ENCODE measurements around the gene CXCL8.

The CXCL8 gene

DNA sequence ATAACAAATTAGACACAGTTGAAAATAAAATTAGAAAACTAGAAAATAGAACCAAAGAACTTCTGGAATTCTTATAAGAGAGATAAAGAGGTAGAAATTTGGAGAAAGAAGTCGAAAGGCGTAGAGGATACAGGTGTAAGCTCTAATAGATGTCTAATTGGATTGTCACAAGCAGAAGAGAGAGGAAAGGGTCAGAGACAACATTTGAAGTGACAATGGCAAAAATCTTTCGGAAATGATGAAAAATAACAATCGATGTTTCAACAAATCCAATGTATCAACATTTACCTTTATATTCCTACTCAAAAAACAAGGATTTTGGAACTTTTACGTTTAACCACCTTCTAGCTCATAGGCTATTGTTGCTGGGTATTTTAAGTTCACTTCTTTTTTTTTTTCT, 3.8 kb downstream of the CXCL8 start:
- 77% methylated on average over 5 of the region's 5 CpGs for WGBS
- Histone ChIP-seq H3K27me3 (ENCODE audit: insufficient read depth, low read length) (no peaks in the 10 kb centered on the region), H3K27ac (ENCODE audit: low read depth, low read length) (no peak overlapping the region), H3K9ac (ENCODE audit: low read depth, low read length) (no peak overlapping the region), H3K4me1 (ENCODE audit: insufficient read depth, low read length) (no peaks in the 10 kb centered on the region), H3K36me3 (ENCODE audit: insufficient read depth, low read length) (no peaks in the 10 kb centered on the region), H3K9me3 (ENCODE audit: insufficient read depth, low read depth, low read length) (no peaks in the 10 kb centered on the region), H3K4me3 (ENCODE audit: low read length) (no peak overlapping the region)

DNA sequence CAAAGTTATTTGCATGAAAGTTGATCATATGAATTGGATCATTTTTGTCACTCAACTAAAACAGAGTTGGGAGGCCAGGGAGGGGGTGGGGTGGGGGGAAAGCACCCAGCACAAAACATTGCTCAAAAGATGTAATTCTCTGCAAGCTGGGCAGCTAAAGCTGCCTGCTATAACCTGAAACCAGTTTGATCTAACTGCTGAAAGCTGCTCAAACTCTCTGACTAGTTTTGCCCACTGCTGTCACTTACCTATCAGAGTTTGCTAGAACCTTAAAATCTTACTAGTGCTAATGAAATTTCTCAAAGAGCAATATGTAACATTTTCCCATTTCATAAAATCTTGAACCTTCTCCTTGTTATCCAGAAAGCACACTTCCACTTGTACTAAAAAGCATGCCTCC, 10.4 kb downstream of the CXCL8 start:
- Histone ChIP-seq H3K9ac (ENCODE audit: low read depth, low read length) (no peak overlapping the region), H3K9me3 (ENCODE audit: insufficient read depth, low read depth, low read length) (no peaks in the 10 kb centered on the region), H3K36me3 (ENCODE audit: insufficient read depth, low read length) (no peaks in the 10 kb centered on the region)

DNA sequence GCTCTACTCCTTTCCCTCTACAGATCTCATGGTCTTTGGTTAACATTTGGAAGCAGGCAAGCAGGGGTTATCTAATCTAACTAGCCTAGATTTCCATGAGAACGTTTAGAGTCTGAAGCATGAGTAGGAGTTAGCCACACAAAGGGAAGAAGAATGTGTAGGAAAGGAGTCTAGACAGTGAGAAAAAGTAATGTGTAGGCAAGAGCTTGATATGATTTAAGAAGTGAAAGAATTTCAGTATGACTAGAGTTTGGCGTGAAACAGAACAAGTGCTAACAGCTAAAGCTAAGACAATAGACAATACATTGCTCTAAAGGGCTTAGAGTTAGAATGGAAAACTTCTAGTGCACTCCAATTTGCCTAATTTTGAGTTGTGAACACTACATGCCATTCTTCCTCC, 10.8 kb downstream of the CXCL8 start:
- Histone ChIP-seq H3K27ac (ENCODE audit: low read depth, low read length) (no peak overlapping the region), H3K9me3 (ENCODE audit: insufficient read depth, low read depth, low read length) (no peaks in the 10 kb centered on the region), H3K4me3 (ENCODE audit: low read length) (no peak overlapping the region), H3K36me3 (ENCODE audit: insufficient read depth, low read length) (no peaks in the 10 kb centered on the region), H3K9ac (ENCODE audit: low read depth, low read length) (no peak overlapping the region), H3K4me1 (ENCODE audit: insufficient read depth, low read length) (no peaks in the 10 kb centered on the region), H3K27me3 (ENCODE audit: insufficient read depth, low read length) (no peaks in the 10 kb centered on the region)
- WGBS, result 70% methylated on average over 2 of the region's 2 CpGs

More for the DNA sequence above, 10.4 kb downstream of the CXCL8 start:
- no peak overlapping the region for H3K4me3 ChIP-seq (ENCODE audit: low read length)
- H3K4me1 ChIP-seq (ENCODE audit: insufficient read depth, low read length), result no peaks in the 10 kb centered on the region
- no peaks in the 10 kb centered on the region for H3K27me3 ChIP-seq (ENCODE audit: insufficient read depth, low read length)
- H3K27ac ChIP-seq (ENCODE audit: low read depth, low read length), result no peak overlapping the region

DNA sequence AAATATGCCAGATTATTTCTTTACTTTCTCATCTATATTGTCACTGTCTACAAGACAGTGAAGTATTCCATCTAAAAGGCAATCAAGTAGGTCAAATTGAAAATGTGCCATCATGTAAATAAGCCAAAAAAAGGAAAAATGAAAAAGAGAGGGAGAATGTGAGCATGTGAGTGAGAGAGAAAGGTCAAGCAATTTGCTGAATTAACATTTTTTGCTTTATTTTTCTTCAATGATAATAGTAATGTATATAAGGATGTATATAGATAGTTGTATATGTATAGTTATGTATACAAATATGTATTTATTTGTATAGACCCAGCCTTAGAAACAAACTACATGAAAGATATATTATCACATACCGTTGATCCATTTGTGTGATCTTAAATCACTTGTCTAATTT, 11.5 kb downstream of the CXCL8 start:
- no peak overlapping the region for H3K9ac ChIP-seq (ENCODE audit: low read depth, low read length)
- H3K27ac ChIP-seq (ENCODE audit: low read depth, low read length), result no peak overlapping the region
- H3K4me3 ChIP-seq (ENCODE audit: low read length), result no peak overlapping the region
- H3K4me1 ChIP-seq (ENCODE audit: insufficient read depth, low read length), result no peaks in the 10 kb centered on the region
- no peaks in the 10 kb centered on the region for H3K27me3 ChIP-seq (ENCODE audit: insufficient read depth, low read length)
- H3K9me3 ChIP-seq (ENCODE audit: insufficient read depth, low read depth, low read length), result no peaks in the 10 kb centered on the region
- no peaks in the 10 kb centered on the region for H3K36me3 ChIP-seq (ENCODE audit: insufficient read depth, low read length)
- WGBS, result no CpG with 5 or more reads among the region's 1 CpG

DNA sequence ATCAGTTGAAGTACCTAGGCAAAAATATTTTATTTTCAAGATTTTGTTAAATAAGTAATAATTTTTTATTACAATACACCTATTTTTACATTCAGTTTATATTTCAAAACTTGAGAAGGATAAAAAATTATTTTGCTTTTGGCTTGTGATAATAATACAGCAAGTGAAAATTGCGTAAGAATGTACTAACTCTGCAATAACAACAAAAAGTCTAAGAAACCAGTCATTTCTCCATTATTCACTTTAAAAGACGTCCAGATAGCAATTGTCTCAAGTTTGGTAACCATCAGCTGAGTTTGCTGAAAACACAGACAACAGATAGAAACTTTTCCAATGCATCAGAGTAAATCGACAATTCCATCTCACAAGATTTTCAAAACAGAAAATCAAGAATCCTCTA, 12.1 kb downstream of the CXCL8 start:
- no peaks in the 10 kb centered on the region for H3K27me3 ChIP-seq (ENCODE audit: insufficient read depth, low read length)
- no peak overlapping the region for H3K27ac ChIP-seq (ENCODE audit: low read depth, low read length)
- H3K4me3 ChIP-seq (ENCODE audit: low read length), result no peak overlapping the region
- H3K9ac ChIP-seq (ENCODE audit: low read depth, low read length), result no peak overlapping the region
- H3K4me1 ChIP-seq (ENCODE audit: insufficient read depth, low read length), result no peaks in the 10 kb centered on the region
- 87% methylated on average over 3 of the region's 3 CpGs for WGBS
- no peaks in the 10 kb centered on the region for H3K36me3 ChIP-seq (ENCODE audit: insufficient read depth, low read length)
- no peaks in the 10 kb centered on the region for H3K9me3 ChIP-seq (ENCODE audit: insufficient read depth, low read depth, low read length)

DNA sequence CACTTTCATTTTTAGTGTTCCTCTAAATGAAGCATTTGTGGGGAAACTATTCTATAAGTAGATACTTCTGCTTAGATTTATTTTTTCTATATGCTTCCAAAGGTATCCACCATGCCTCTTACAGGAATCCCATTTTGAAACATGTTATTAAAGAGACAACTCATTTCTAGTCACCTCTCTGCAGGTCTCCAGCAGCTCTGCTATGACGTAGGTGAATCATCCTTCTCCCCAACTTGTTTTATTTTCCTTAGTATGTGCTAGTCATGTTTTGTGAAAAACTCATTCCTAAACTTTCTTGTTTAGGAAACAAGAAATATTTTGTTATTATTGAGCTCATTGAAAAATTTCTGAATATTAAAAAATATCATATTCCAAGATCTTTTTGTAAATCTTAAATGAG, 12.8 kb downstream of the CXCL8 start:
- H3K9me3 ChIP-seq (ENCODE audit: insufficient read depth, low read depth, low read length), result no peaks in the 10 kb centered on the region
- no peak overlapping the region for H3K27ac ChIP-seq (ENCODE audit: low read depth, low read length)
- WGBS, result 89% methylated on average over 1 of the region's 1 CpG
- H3K27me3 ChIP-seq (ENCODE audit: insufficient read depth, low read length), result no peaks in the 10 kb centered on the region
- no peak overlapping the region for H3K4me3 ChIP-seq (ENCODE audit: low read length)
- no peak overlapping the region for H3K9ac ChIP-seq (ENCODE audit: low read depth, low read length)
- no peaks in the 10 kb centered on the region for H3K36me3 ChIP-seq (ENCODE audit: insufficient read depth, low read length)
- H3K4me1 ChIP-seq (ENCODE audit: insufficient read depth, low read length), result no peaks in the 10 kb centered on the region

DNA sequence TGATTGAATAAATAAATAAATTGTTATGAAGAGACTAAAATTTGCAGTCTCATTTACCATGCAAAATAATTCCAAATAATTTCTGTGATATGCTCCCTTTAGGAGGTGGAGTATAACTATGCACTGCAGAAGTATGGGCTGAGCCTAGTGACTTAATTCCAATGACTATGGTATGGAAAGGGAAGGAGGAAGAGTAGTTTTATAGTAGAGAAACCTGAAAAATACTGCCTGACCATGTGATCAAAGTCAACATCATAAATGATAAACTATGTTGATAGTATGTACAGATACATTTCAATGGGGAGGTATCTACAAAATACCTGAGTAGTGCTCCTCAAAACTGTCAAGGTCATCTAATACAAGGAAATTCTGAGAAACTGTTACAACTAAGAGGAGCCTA, 14.6 kb downstream of the CXCL8 start:
- H3K27me3 ChIP-seq (ENCODE audit: insufficient read depth, low read length), result no peaks in the 10 kb centered on the region
- H3K9me3 ChIP-seq (ENCODE audit: insufficient read depth, low read depth, low read length), result no peaks in the 10 kb centered on the region

DNA sequence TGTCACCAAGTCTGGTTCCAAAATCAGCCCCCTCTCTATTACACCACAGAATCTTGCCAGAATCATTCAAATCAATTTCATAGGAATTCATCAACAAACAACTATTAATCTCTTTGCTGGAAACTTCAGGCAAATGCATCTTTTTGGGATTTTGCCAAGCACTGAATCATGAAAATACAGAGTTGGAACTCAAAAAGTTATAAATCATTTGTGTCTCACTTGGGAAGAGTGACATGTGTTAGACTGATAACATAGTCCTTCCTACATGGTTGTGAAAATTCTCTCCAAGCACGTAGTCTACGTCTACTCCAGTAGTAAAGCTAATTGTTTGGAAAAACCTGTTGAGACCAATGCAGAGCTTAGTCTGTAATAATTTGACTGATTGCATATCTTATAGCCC, 19.0 kb downstream of the CXCL8 start:
- Histone ChIP-seq H3K27me3 (ENCODE audit: insufficient read depth, low read length) (no peaks in the 10 kb centered on the region), H3K36me3 (ENCODE audit: insufficient read depth, low read length) (no peaks in the 10 kb centered on the region), H3K4me3 (ENCODE audit: low read length) (no peak overlapping the region), H3K9ac (ENCODE audit: low read depth, low read length) (no peak overlapping the region), H3K27ac (ENCODE audit: low read depth, low read length) (no peak overlapping the region), H3K4me1 (ENCODE audit: insufficient read depth, low read length) (no peaks in the 10 kb centered on the region), H3K9me3 (ENCODE audit: insufficient read depth, low read depth, low read length) (no peaks in the 10 kb centered on the region)
- 100% methylated on average over 2 of the region's 2 CpGs for WGBS

More for the DNA sequence above, 14.6 kb downstream of the CXCL8 start:
- Histone ChIP-seq H3K27ac (ENCODE audit: low read depth, low read length) (no peak overlapping the region), H3K36me3 (ENCODE audit: insufficient read depth, low read length) (no peaks in the 10 kb centered on the region), H3K4me3 (ENCODE audit: low read length) (no peak overlapping the region), H3K4me1 (ENCODE audit: insufficient read depth, low read length) (no peaks in the 10 kb centered on the region), H3K9ac (ENCODE audit: low read depth, low read length) (no peak overlapping the region)

DNA sequence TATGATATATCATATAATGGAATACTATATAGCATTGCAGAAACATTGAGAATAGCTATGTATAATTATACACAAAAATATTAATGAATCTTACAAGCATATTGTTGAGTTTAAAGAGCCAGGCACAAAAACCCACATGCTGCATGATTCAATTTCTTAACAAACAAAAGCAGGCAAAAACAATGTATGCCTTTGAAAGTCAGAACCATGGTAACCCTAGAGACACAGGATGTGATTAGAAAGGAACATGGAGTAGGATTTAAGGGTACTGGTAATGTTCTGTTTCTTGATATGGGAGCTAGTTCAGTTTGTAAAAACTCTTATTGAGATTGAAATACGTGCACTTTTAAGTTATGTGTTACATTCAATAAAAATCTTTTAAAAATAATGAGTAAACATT, 21.5 kb downstream of the CXCL8 start:
- H3K9me3 ChIP-seq (ENCODE audit: insufficient read depth, low read depth, low read length), result no peaks in the 10 kb centered on the region
- H3K27me3 ChIP-seq (ENCODE audit: insufficient read depth, low read length), result no peaks in the 10 kb centered on the region
- no peaks in the 10 kb centered on the region for H3K36me3 ChIP-seq (ENCODE audit: insufficient read depth, low read length)
- H3K27ac ChIP-seq (ENCODE audit: low read depth, low read length), result no peak overlapping the region
- no peaks in the 10 kb centered on the region for H3K4me1 ChIP-seq (ENCODE audit: insufficient read depth, low read length)
- H3K9ac ChIP-seq (ENCODE audit: low read depth, low read length), result no peak overlapping the region
- no peak overlapping the region for H3K4me3 ChIP-seq (ENCODE audit: low read length)
- WGBS, result no CpG with 5 or more reads among the region's 1 CpG

DNA sequence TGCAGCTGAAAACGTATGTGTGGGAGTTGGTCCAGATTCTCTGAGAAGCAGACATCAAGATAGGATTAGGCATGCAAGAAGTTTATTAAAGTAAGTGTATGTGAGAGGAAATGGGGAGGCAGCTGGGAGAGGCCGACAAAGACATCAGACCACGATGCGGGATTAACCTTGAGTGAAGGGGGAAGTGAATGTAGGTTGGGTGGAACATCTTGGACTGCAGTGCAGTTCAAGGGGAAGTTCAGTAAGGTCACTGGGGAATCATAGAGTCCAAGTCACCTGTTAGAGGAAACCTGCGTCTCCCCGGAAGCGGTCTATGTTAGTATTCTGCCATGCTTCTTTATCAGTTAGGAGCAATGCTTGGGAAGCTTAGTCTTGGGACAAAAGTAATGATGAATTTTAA, 22.0 kb downstream of the CXCL8 start:
- H3K27me3 ChIP-seq (ENCODE audit: insufficient read depth, low read length), result no peaks in the 10 kb centered on the region
- no peaks in the 10 kb centered on the region for H3K4me1 ChIP-seq (ENCODE audit: insufficient read depth, low read length)
- WGBS, result 94% methylated on average over 7 of the region's 7 CpGs
- H3K36me3 ChIP-seq (ENCODE audit: insufficient read depth, low read length), result no peaks in the 10 kb centered on the region
- H3K9me3 ChIP-seq (ENCODE audit: insufficient read depth, low read depth, low read length), result no peaks in the 10 kb centered on the region
- no peak overlapping the region for H3K9ac ChIP-seq (ENCODE audit: low read depth, low read length)
- H3K27ac ChIP-seq (ENCODE audit: low read depth, low read length), result no peak overlapping the region
- no peak overlapping the region for H3K4me3 ChIP-seq (ENCODE audit: low read length)

DNA sequence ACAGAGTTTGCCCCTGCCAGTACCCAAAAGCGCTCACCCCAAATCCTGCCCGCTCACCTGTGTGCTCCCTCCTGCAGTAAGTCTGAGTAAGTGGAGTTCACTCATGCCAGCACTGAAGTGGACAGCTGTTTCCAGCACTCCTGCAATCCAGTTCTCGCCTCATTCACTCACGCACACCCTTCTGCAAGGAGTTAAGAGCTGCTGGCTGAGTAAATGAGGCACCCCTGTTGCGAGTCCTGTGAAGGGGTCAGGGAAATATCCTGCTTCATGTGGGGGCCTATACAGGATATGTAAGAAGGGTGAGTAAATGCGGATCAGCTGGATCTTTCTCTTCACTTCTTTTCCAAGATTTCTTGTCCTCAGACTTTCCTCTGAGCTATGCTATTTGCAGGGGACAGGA, 23.5 kb downstream of the CXCL8 start:
- WGBS, result 93% methylated on average over 6 of the region's 6 CpGs
- H3K27me3 ChIP-seq (ENCODE audit: insufficient read depth, low read length), result no peaks in the 10 kb centered on the region
- no peak overlapping the region for H3K9ac ChIP-seq (ENCODE audit: low read depth, low read length)

DNA sequence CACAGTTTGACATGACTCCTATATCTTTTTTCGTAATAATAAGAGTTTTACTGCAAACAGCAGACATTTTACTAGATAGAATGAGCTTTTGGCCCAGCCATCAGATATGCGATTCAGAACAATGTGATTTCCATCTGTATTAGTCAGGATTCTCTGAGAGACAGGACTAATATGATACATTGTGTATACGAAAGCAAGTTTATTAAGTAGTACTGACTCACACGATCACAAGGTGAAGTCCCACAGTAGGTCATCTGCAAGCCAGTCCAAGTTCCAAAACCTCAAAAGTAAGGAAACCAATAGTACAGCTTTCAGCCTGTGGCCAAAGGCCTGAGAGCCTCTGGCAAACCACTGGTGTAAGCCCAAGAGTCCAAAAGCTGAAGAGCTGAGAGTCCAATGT, 24.1 kb downstream of the CXCL8 start:
- WGBS, result 97% methylated on average over 4 of the region's 4 CpGs
- H3K9ac ChIP-seq (ENCODE audit: low read depth, low read length), result no peak overlapping the region
- H3K36me3 ChIP-seq (ENCODE audit: insufficient read depth, low read length), result no peaks in the 10 kb centered on the region
- H3K4me3 ChIP-seq (ENCODE audit: low read length), result no peak overlapping the region
- no peaks in the 10 kb centered on the region for H3K4me1 ChIP-seq (ENCODE audit: insufficient read depth, low read length)
- no peaks in the 10 kb centered on the region for H3K27me3 ChIP-seq (ENCODE audit: insufficient read depth, low read length)
- no peaks in the 10 kb centered on the region for H3K9me3 ChIP-seq (ENCODE audit: insufficient read depth, low read depth, low read length)
- H3K27ac ChIP-seq (ENCODE audit: low read depth, low read length), result no peak overlapping the region

More for the DNA sequence above, 23.5 kb downstream of the CXCL8 start:
- no peak overlapping the region for H3K4me3 ChIP-seq (ENCODE audit: low read length)
- no peaks in the 10 kb centered on the region for H3K36me3 ChIP-seq (ENCODE audit: insufficient read depth, low read length)
- no peaks in the 10 kb centered on the region for H3K4me1 ChIP-seq (ENCODE audit: insufficient read depth, low read length)
- H3K27ac ChIP-seq (ENCODE audit: low read depth, low read length), result no peak overlapping the region
- H3K9me3 ChIP-seq (ENCODE audit: insufficient read depth, low read depth, low read length), result no peaks in the 10 kb centered on the region

All from HUES64 (cell line).